NCI-H2171 (cell line): ENCODE results near the gene RAB40A.

Experiments
- DNase-seq: peaks from one replicate; lab custom pipeline; 2025; lab: John Stamatoyannopoulos, UW

RAB40A gene, protein sequence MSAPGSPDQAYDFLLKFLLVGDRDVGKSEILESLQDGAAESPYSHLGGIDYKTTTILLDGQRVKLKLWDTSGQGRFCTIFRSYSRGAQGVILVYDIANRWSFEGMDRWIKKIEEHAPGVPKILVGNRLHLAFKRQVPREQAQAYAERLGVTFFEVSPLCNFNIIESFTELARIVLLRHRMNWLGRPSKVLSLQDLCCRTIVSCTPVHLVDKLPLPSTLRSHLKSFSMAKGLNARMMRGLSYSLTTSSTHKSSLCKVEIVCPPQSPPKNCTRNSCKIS

GRCh38 chrX:103519389-103519788 lies at the start of gene RAB40A:
Gene RAB40A (minus strand): TSS chrX:103519489. CDS start chrX:103500756, 18,733 bp downstream.
- DNase-seq = no peak

GRCh38 chrX:103565752-103566151 lies 46.5 kb upstream of the RAB40A start:
- no peak for DNase-seq

GRCh38 chrX:103565197-103565596 lies 45.9 kb upstream of the RAB40A start:
- no peak for DNase-seq

- no peak for DNase-seq
Measured at GRCh38 chrX:103562801-103563200, 43.5 kb upstream of the RAB40A start.

- DNase-seq = no peak
Measured at GRCh38 chrX:103560256-103560655, 41.0 kb upstream of the RAB40A start.

DNA sequence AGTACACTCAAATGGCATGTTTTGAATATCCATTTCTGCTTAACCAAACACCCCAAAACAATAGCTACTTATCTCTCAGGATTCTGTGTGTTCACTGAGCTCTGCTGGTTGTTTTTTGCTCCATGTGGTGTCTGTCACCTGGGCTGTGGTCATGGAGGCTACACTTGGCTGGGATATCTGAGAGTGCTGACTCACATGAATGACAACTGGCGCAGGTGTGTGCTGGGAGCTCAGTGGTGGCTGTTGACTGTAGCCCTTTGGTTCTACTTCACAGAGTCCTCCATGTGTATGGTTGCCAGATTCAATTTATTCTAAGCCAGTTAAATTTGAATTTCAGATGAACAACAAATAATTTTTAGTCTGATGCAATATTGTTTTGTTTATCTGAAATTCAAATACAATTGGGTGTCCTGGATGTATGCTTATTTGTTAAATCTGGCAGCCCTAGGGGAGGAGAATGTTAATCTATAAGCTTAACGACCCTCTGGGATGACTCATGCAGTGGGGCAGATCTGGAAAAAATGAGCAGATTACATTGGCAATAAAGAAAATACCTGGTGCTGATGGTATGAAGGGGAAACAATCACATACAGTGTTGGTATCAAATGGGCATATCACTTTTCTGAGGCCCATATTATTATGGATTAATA lies 37.8 kb upstream of the RAB40A start:
- no peak for DNase-seq

GRCh38 chrX:103554687-103555424 lies 35.6 kb upstream of the RAB40A start:
- DNase-seq = peak; percentile 46

DNA sequence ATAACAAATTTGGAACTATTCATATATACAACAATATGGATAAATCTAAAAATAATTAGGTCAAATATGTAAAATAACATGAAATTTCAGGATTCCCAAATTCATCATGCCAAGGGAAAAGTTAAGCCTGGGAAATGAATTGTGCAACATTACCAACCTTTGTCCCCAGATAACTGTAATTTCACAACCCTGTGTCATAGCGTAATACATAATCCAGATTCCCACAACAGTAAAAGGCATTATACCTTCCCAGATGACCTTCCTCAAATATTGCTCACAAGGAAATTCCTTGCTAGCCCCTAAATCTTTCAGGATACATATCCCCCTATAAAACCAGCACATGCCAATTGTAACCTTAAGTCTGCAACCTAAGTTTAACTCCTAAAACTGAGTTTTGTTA lies 32.9 kb upstream of the RAB40A start:
- no peak for DNase-seq

DNA sequence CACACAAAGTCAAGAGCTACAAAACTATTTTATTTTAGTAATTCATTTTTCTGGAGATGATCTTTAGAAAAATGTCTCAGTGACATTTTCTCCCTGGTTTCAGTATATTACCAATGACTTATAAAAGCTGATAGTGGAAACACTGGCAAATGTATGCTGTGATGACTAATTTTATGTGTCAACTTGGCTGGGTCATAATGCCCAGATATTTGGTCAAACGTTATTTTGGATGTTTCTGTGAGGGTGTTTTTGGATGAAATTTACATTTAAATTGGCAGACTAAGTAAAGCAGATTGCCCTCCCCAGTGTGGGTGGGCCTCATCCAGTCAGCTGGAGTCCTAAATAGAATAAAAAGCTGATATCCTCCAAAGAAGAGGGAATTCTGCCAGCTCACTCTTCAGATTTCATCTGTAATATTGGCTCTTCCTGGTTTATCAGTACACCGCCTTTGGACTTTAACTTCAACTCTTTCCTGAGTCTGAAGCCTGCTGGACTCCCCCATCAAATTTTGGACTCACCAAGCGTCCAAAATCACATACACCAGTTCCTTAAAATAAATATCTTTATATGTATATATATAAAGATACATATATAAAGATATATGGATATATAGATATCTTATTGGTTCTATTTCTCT lies 31.2 kb upstream of the RAB40A start:
- no peak for DNase-seq

GRCh38 chrX:103549916-103550315 lies 30.6 kb upstream of the RAB40A start:
- no peak for DNase-seq

GRCh38 chrX:103540145-103540544 lies 20.9 kb upstream of the RAB40A start:
- no peak for DNase-seq

DNA sequence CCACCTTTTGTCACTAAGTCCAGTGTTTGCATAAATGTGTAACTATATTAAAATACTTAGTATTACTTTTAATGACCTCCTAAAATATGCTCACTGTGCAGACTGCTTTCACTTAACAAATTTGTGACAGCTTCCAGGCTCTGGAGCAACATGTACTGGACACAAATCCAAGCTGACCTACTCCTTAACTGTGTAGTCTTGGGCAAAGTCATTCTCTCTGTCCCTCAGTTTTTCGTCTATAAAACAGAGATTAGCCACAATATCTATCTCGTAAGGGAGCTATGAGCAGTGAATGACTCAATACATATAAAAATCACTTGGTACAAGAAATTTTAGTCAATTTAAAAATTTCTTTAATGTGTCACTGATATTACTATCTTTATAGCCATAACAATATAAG lies 20.4 kb upstream of the RAB40A start:
- no peak for DNase-seq

DNA sequence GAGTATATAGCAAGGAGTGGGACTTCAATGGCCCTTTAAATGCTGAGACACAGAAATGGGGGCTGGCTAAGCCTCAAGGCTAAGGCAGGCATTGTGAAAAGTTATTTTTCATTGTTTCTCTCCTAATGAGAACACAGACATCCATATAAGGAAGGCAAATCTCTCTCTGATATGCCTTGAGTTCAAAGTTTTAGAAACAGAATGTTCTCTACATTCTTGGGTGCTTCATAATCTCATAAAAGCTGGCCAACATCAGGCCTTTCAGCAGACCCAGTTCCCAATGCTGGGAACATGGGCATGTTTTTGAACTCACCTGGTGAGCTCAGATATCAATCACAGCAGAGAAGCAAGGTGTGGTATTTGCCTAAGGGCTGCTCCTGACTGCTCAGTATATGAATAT lies 19.4 kb upstream of the RAB40A start:
- DNase-seq = no peak

DNA sequence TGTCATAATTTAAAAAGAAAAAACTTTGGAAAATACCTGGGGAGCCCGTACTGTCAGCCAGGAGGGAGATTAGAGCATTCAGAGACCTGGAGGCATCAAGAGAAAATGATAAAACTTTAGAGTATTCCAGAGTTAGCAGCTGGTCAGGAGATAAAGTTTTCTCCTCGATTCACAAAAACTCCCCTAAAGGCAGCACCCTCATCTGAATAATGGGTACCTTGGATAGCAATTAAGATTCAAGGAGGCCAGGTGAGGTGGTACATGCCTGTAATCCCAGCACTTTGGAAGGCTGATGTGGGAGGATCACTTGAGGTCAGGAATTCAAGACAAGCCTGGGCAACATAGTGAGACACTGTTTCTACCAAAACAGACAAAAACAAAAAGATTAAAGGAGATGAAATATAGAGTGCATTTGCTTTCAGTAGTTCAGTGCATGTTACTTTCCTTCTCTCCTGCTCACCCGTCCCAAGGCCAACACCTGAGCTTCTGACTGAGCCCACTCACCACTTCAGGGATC lies 18.6 kb upstream of the RAB40A start:
- DNase-seq = no peak

GRCh38 chrX:103536732-103537131 lies 17.4 kb upstream of the RAB40A start:
- no peak for DNase-seq

GRCh38 chrX:103536071-103536470 lies 16.8 kb upstream of the RAB40A start:
- DNase-seq = no peak

GRCh38 chrX:103535206-103535605 lies 15.9 kb upstream of the RAB40A start:
- DNase-seq = no peak

DNA sequence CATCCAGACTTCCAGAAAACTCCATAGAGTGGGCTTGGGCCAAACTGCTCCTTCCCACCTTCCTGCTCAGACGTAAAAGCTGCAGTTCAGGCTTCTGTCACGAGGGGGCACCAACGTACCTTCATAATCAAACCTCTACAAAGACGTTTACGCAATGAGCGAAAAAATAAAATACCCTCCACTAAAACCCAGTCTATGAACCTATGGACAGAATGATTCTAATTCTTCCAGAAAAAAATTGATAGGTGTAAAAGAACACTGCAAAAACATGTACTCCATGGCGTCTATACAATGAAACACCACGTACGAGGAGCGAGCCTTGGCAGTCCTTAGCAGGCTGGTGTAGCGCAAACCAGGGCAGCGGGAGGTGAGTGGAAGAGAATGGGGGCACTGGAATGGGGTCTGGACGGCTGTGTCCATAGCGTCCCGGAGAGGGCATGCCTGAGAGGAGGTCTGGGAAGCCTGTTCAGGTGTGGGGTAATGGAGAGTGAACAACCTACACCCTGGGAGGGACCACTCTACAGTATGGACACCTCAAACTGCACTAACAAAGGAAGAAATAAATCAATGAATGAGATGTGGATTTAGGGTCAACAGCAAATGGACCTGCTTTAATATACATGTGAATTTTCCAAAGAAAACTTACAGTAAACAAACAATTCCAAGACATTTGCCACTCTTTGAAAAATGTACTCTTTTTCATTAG lies 14.4 kb upstream of the RAB40A start:
- DNase-seq = peak; percentile 1

- DNase-seq = no peak
Measured at GRCh38 chrX:103531002-103531401, 11.7 kb upstream of the RAB40A start.

GRCh38 chrX:103530545-103530944 lies 11.3 kb upstream of the RAB40A start:
- DNase-seq = no peak

DNA sequence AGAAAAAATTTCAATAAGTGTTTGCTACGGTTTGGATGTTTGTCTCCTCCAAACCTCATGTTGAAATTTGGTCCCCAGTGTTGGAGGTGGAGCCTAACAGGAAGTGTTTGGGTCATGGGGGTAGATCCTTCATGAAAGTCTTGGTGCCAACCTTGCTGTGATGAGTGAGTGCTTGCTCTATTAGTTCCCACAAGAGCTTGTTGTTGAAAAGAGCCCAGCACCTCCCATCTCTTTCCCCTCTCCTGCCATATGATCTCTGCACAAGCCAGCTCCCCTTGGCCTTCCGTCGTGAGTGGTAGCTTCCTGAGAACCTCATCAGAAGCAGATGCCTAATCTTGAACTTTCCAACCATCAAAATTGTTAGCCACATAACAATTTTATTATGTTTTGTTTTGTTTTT lies 10.3 kb upstream of the RAB40A start:
- DNase-seq = no peak

DNA sequence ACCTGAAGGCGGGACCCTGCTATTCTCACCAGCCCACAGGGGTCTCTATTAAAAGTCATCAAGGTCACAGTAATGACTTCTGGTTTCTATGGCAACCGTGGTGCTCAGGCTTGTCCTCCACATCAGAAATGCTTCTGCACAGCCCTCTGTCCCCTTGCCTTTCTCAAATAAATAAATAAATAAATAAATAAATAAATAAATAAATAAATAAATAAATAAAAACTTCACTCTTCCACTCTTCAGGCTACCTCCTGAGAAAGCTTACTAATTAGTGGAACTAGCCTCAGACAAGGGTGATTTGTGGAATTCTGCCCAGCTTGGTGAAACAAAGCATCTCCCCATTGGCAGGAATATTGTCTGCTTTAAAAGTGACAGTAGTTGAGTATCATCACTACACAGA lies 5.5 kb upstream of the RAB40A start:
- no peak for DNase-seq
